Hematopoietic multipotent progenitor cell treated with erythropoietin and hydrocortisone succinate and interleukin-3 and kit ligand, for 15 days (in vitro differentiated cells): Measurements from ENCODE around the gene ZFPM1.
A peak's percentile ranks its signal among the peaks of the same experiment; 100 is the strongest.

Source experiments
- DNase-seq: peaks from one replicate; pipeline ENCODE4 v3.0.0-alpha.2; 2015; ENCODE audit warnings: low spot score

Gene ZFPM1

GRCh38 chr16:88568710-88569613 is 115.9 kb downstream of the ZFPM1 start:
- peak; percentile 17 for DNase-seq

DNA sequence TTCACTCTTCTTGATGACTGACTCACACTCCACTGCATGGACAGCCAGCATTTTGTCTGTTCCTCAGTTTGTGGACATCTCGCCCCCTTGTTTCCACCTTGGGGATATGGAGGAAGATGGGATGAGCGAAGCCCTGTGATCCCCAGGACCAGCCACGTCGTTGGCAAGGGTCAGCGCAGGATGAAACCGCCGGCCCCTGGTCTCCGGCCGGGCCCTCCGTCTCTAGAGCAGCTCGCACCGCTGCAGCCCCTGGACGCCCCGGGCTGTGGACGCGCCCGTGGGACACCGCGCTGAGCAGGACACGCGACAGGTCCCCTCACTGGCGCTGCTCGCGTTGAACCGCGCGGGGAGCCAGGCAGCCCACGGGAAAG is 116.5 kb downstream of the ZFPM1 start:
- peak; percentile 18 for DNase-seq

- DNase-seq = peak; percentile 99
Observed at GRCh38 chr16:88569985-88570690, 117.1 kb downstream of the ZFPM1 start, which contains the start of gene ZC3H18. TSS of gene ZC3H18 (plus strand) at chr16:88570403. CDS start at chr16:88577124, 6,721 bp downstream.

DNA sequence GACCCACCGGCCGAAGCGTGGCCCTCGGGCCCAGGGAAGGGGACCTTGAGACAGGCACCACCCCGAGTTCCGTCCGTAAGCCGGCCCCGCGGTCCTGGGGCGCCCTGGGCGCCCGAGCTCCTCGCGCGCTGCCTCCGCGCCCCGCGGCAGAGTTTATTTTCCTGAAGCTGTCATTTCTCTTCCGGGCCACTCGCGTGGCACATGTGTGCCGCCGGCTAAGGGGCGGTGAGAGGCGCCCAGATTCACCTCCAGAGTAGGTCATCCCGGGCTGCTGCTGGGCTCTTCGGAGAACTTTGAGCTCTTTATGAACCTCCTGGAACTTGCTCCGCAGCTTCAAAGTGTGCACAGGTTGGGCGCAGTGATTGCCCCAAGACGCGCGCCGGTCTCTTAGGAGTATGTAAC is 117.6 kb downstream of the ZFPM1 start:
- peak; percentile 23 for DNase-seq

GRCh38 chr16:88575251-88575650 is 122.2 kb downstream of the ZFPM1 start:
- no peak for DNase-seq

DNA sequence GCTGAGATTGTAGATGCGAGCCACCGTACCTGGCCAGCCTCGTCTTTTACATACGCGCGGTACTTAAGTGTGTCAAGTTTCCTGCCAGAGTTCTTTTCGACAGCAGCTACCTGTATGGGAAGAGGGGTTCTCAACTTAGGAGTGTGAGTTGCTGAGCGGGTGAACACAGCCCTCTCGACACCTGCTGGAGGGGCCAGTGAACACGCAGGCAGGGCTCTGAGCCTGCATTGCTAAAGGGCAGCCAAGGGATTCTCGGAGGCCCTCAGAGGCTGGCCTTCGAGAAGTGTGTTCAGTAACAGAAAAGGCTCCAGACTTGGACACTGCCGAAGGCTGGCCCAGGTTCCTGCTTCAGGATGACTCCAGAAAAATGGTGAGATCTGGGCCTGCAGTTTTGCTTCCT is 123.2 kb downstream of the ZFPM1 start:
- no peak for DNase-seq

DNA sequence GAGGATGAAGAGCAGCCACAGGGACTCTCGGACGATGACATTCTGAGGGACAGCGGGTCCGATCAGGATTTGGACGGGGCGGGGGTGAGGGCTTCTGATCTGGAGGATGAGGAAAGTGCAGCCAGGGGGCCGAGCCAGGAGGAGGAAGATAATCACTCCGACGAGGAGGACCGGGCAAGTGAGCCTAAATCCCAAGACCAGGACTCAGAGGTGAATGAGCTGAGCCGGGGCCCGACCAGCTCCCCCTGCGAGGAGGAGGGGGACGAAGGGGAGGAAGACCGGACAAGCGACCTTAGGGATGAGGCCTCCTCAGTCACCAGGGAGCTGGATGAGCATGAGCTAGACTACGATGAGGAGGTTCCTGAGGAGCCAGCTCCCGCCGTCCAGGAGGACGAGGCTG is 124.1 kb downstream of the ZFPM1 start:
- DNase-seq = no peak

- DNase-seq = no peak
Observed at GRCh38 chr16:88578446-88579313, 125.6 kb downstream of the ZFPM1 start.

- DNase-seq = no peak
Observed at GRCh38 chr16:88580371-88580770, 127.3 kb downstream of the ZFPM1 start.

DNA sequence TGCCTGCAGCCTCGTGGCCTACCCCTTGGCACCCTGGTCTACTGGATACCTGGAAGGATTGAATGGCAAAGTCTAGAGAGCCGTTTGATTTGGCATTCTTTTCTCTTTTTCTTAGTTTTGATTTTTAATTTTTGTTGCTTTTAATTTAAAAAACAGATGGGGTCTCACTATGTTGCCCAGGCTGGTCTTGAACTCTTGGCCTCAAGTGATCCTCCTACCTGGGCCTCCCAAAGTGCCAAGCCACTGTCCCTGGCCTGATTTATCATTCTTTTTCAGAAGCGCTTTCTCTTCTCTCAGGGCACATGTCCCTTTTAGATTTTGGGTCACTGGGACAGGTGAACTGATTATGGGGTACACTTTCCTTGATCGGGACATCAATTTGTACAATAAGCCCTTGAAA is 128.0 kb downstream of the ZFPM1 start:
- no peak for DNase-seq

GRCh38 chr16:88582912-88583575 is 130.0 kb downstream of the ZFPM1 start:
- no peak for DNase-seq

DNA sequence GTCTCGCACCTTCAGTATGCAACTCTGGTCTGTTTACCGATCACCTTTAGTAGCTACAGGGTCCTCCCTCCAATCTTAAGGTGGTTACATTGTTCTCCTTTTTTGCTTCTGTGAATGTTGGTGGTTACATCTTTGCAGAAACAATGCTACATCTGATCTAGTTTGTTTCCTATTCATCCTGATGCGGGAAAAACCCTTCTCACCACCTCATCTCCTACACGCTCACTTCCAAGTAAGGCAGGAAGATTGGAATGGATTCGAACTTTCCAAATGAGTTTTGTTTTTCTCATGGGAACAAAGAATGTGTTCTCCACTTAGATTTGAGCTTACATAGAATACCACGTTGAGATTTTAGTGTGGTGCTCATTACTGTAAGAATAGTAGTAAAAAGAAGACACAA is 131.6 kb downstream of the ZFPM1 start:
- DNase-seq = no peak

- no peak for DNase-seq
Observed at GRCh38 chr16:88585269-88585668, 132.2 kb downstream of the ZFPM1 start.

DNA sequence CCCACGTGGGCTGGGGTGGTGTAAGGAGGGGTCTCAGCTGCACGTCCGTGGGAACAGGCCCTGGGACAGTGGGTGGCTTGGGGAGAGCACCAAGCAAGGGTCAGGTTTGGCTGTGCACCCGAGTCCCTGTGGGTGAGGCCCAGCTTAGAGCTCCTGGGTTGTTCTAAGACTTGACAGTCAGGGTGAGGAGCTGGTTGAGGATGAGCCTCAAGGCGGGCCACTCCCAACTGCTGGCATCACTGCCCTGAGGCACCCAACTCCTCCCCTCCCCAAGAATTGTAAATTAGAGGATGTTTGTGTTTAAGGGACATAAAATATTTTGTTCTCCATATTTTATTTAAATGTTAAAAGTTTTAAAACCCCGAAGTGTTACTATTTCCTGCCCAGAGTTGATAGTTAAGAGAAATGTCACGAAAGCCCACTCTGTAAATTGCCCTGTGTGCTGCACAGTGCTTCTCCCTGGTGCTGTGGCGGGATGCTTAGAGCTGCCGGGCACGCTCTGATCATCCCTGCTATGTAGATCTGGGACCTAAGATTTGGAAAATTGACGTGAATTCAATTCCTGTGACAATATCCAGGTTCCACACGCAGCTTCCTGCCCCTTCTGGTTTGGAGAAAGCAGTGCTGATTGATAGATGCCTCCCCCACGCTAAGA is 133.0 kb downstream of the ZFPM1 start:
- DNase-seq = no peak
